A549 (cell line): Measurements from ENCODE around the gene RPL3. TPM values are rescaled to one million over a fixed set of nuclear protein-coding genes. Genes with fewer than 3 reads are reported as not detected.

Source experiments
- CBX2 ChIP-seq: fragments of 200-600 bp; sonication (generic); IDR thresholded peaks from 2 replicates; pipeline ENCODE4 v1.6.1; 2016; ENCODE audit warnings: low read depth, mild to moderate bottlenecking, borderline replicate concordance
- CEBPB ChIP-seq, 2 experiments: fragments of >200 bp in 1 of 2; sonication (Bioruptor Twin) in 1 of 2; formaldehyde crosslinking in 1 of 2; IDR thresholded peaks; 2 replicates each; pipeline ENCODE4 v1.6.1; 2012 to 2016
- CHD2 ChIP-seq: fragments of 150-350 bp; IDR thresholded peaks from 2 replicates; pipeline ENCODE4 v1.6.1; 2014; ENCODE audit warnings: low read length; ENCODE audit not compliant: partially characterized antibody
- EHF ChIP-seq: fragments of 250-450 bp; sonication (Bioruptor Pico); IDR thresholded peaks from 2 replicates; pipeline ENCODE4 v1.5.0; 2020; ENCODE audit warnings: mild to moderate bottlenecking
- EP300 ChIP-seq, 2 experiments: fragments of >200 bp; sonication (Bioruptor Twin); formaldehyde crosslinking; IDR thresholded peaks; 2 replicates in 1 of 2; 3 replicates in 1 of 2; pipeline ENCODE4 v1.6.1; 2016 to 2017
- FOSB ChIP-seq: fragments of 250-450 bp; sonication (Bioruptor Pico); IDR thresholded peaks from 2 replicates; pipeline ENCODE4 v1.5.0; 2020; ENCODE audit warnings: mild to moderate bottlenecking, moderate library complexity
- FOSL2 ChIP-seq, 2 experiments: fragments of 450-650 bp in 1 of 2; fragments of >200 bp in 1 of 2; sonication (Bioruptor Twin) in 1 of 2; formaldehyde crosslinking; IDR thresholded peaks; 2 replicates each; pipeline versions ENCODE4 v1.5.0 to v1.6.1; 2016 to 2020; ENCODE audit warnings: mild to moderate bottlenecking in 1 of 2, moderate library complexity in 1 of 2
- HDAC2 ChIP-seq: fragments of 200-600 bp; sonication (generic); IDR thresholded peaks from 2 replicates; pipeline ENCODE4 v1.6.1; 2016
- HEYL ChIP-seq: fragments of 250-450 bp; sonication (Bioruptor Pico); IDR thresholded peaks from 2 replicates; pipeline ENCODE4 v1.8.0; 2021; ENCODE audit warnings: mild to moderate bottlenecking, moderate library complexity
- HOXA7 ChIP-seq: fragments of 250-450 bp; sonication (Bioruptor Pico); IDR thresholded peaks from 2 replicates; pipeline ENCODE4 v1.5.0; 2020; ENCODE audit warnings: mild to moderate bottlenecking, moderate library complexity
- HOXB13 ChIP-seq: fragments of 250-450 bp; sonication (Bioruptor Pico); IDR thresholded peaks from 2 replicates; pipeline ENCODE4 v1.5.0; 2020; ENCODE audit warnings: low read depth, mild to moderate bottlenecking, moderate library complexity
- JUN ChIP-seq, 2 experiments: fragments of >200 bp; sonication (Bioruptor Twin); formaldehyde crosslinking; IDR thresholded peaks; 2 replicates in 1 of 2; 3 replicates in 1 of 2; pipeline ENCODE4 v1.6.1; 2016 to 2017
- JUNB ChIP-seq: fragments of >200 bp; sonication (Bioruptor Twin); formaldehyde crosslinking; IDR thresholded peaks from 2 replicates; pipeline ENCODE4 v1.6.1; 2016
- KDM1A ChIP-seq: fragments of 200-600 bp; sonication (generic); IDR thresholded peaks from 2 replicates; pipeline ENCODE4 v1.6.1; 2016; ENCODE audit warnings: low read depth, mild to moderate bottlenecking
- MAFK ChIP-seq: fragments of 450-650 bp; IDR thresholded peaks from 2 replicates; pipeline ENCODE4 v1.6.1; 2014; ENCODE audit not compliant: partially characterized antibody
- NPAS2 ChIP-seq: fragments of 250-450 bp; sonication (Bioruptor Pico); IDR thresholded peaks from 2 replicates; pipeline ENCODE4 v1.8.0; 2022; ENCODE audit warnings: mild to moderate bottlenecking, moderate library complexity, borderline replicate concordance
- POLR2A ChIP-seq: IDR thresholded peaks from 2 replicates; pipeline ENCODE4 v1.6.1; 2012; ENCODE audit warnings: mild to moderate bottlenecking, low read length
- POLR2AphosphoS2 ChIP-seq: conservative IDR thresholded peaks from 2 replicates; pipeline ENCODE4 v1.6.1; 2012; ENCODE audit warnings: low read length, improper control_type of control experiment, inconsistent platforms
- RARB ChIP-seq: fragments of 250-450 bp; sonication (Bioruptor Pico); IDR thresholded peaks from 2 replicates; pipeline ENCODE4 v1.8.0; 2021; ENCODE audit warnings: mild to moderate bottlenecking, moderate library complexity
- RFX5 ChIP-seq: fragments of 450-650 bp; IDR thresholded peaks from 2 replicates; pipeline ENCODE4 v1.7.1; 2014; ENCODE audit warnings: antibody characterized with exemption, mild to moderate bottlenecking, moderate library complexity
- SREBF2 ChIP-seq: fragments of 450-650 bp; IDR thresholded peaks from 2 replicates; pipeline ENCODE4 v1.6.1; 2014; ENCODE audit warnings: mild to moderate bottlenecking, moderate library complexity
- TP53 ChIP-seq: fragments of 250-450 bp; sonication (Bioruptor Pico); IDR thresholded peaks from 2 replicates; pipeline ENCODE4 v1.5.0; 2021; ENCODE audit warnings: mild to moderate bottlenecking, moderate library complexity
- ZC3H11A ChIP-seq: fragments of 450-650 bp; IDR thresholded peaks from 2 replicates; pipeline ENCODE4 v1.6.1; 2014; ENCODE audit warnings: antibody characterized with exemption, mild to moderate bottlenecking
- ZFP36 ChIP-seq: fragments of 450-650 bp; IDR thresholded peaks from 2 replicates; pipeline ENCODE4 v1.6.1; 2014; ENCODE audit warnings: borderline replicate concordance; ENCODE audit not compliant: partially characterized antibody
- ZNF302 ChIP-seq: fragments of 250-450 bp; sonication (Bioruptor Pico); IDR thresholded peaks from 2 replicates; pipeline ENCODE4 v1.9.0; 2021; ENCODE audit warnings: inconsistent platforms, mild to moderate bottlenecking, moderate library complexity
- polyA plus RNA-seq, 4 experiments: library from polyadenylated mRNA; depleted of rRNA in 3 of 4; stranded (reverse); fragments of >200 nt; fragmentation: RNase III in 1 of 4; extraction: RNeasy Plus Mini Kit Qiagen cat#74134 plus additional on column Dnase treatment in 1 of 4; gene quantifications; 2 replicates in 3 of 4; 3 replicates in 1 of 4; pipeline ENCODE4 v1.2.3, GENCODE V29; 2011 to 2017
- TF ChIP-seq, protein P1 (sequence below): IDR thresholded peaks from 2 replicates; pipeline ENCODE4 v1.6.1; 2012
- TF ChIP-seq, protein P2 (sequence below): fragments of 150-350 bp; IDR thresholded peaks from 2 replicates; pipeline ENCODE4 v1.6.1; 2014; ENCODE audit warnings: low read depth, mild to moderate bottlenecking, low read length
- TF ChIP-seq, protein P3 (sequence below): fragments of 250-450 bp; sonication (Bioruptor Pico); IDR thresholded peaks from 2 replicates; pipeline ENCODE4 v1.5.0; 2021; ENCODE audit warnings: mild to moderate bottlenecking, moderate library complexity, borderline replicate concordance
- TF ChIP-seq, protein P4 (sequence below): fragments of >200 bp; sonication (Bioruptor Twin); formaldehyde crosslinking; IDR thresholded peaks from 3 replicates; pipeline ENCODE4 v1.5.1; 2016
- TF ChIP-seq, protein P5 (sequence below): IDR thresholded peaks from 2 replicates; pipeline ENCODE4 v1.6.1; 2012
- TF ChIP-seq, protein P6 (sequence below): IDR thresholded peaks from 2 replicates; pipeline ENCODE4 v1.6.1; 2012; ENCODE audit warnings: low read depth, borderline replicate concordance
- TF ChIP-seq, protein P7 (sequence below): fragments of >200 bp; sonication (Bioruptor Twin); formaldehyde crosslinking; IDR thresholded peaks from 2 replicates; pipeline ENCODE4 v1.6.1; 2016
- TF ChIP-seq, protein P8 (sequence below): fragments of 200-600 bp; sonication (generic); IDR thresholded peaks from 2 replicates; pipeline ENCODE4 v1.6.1; 2016; ENCODE audit warnings: antibody characterized with exemption, mild to moderate bottlenecking, moderate library complexity

RPL3 gene
- polyA plus RNA-seq, 2 of the 4 experiments (the other 2 are of a cell fraction): 1,921 to 1,965 TPM

DNA sequence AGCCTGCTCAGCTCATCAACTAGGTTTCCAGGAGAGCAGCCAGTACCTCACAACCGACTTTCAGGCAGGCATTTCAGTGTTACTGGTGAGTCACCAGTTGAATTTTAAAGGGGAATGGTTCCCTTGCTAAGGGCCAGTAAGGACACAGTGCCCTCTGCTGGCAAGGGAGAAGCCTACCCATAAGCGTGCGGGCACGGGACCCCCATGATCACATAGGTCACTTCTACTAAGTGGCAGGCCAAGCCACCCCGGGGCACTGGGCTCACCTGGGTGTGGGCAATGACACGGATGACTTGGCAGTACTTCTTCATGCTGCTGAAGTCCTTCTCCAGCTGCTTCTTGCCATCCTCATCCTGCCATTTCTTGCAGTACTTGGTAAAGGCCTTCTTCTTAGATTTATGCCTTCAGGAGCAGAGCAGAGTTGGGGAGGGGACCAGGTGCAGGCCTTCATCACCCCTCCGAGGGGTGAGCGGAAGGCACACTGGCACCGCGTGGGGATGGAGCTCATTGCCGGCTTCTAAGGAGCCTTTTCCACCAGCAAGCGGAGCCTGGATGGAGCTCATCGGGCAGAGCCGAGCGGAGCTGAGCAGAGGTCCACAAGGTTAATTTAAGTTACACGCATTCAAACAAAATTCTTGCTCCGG is 2.9 kb downstream of the RPL3 start (continued):
- TF ChIP-seq FOSB (CRISPR knock-in tag) (peak; percentile 80; the same call in 1 of the 2 replicates), NPAS2 (no peak), MAFK (no peak), HOXB13 (CRISPR knock-in tag) (no peak), JUN (IDR thresholded peaks at IDR 0.05) (peak in 1 of 2 experiments; percentile 11; a peak in 1 of 5 replicates), CBX2 (no peak), ZFP36 (no peak), CEBPB (IDR thresholded peaks at IDR 0.05) (no peak), SREBF2 (no peak), ZNF302 (CRISPR knock-in tag) (no peak), JUNB (no peak), ZC3H11A (no peak), FOSL2 (IDR thresholded peaks at IDR 0.05) (0 out of 2 replicates have a peak, but pooled peaks have one; percentile 25), FOSL2 (CRISPR knock-in tag; IDR thresholded peaks at IDR 0.05) (peak; percentile 84), EP300 (IDR thresholded peaks at IDR 0.05) (no peak), HDAC2 (no peak), POLR2AphosphoS2 (no peak), EHF (CRISPR knock-in tag) (no peak), HOXA7 (CRISPR knock-in tag) (no peak), RFX5 (no peak), POLR2A (no peak), TP53 (CRISPR knock-in tag) (no peak), KDM1A (no peak), HEYL (no peak), RARB (CRISPR knock-in tag) (no peak), CHD2 (no peak)
- TF ChIP-seq, protein P1, sequence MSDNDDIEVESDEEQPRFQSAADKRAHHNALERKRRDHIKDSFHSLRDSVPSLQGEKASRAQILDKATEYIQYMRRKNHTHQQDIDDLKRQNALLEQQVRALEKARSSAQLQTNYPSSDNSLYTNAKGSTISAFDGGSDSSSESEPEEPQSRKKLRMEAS: peak; percentile 38; the same call in 1 of the 2 replicates
- TF ChIP-seq, protein P2, sequence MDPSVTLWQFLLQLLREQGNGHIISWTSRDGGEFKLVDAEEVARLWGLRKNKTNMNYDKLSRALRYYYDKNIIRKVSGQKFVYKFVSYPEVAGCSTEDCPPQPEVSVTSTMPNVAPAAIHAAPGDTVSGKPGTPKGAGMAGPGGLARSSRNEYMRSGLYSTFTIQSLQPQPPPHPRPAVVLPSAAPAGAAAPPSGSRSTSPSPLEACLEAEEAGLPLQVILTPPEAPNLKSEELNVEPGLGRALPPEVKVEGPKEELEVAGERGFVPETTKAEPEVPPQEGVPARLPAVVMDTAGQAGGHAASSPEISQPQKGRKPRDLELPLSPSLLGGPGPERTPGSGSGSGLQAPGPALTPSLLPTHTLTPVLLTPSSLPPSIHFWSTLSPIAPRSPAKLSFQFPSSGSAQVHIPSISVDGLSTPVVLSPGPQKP: no peak
- TF ChIP-seq, protein P3, sequence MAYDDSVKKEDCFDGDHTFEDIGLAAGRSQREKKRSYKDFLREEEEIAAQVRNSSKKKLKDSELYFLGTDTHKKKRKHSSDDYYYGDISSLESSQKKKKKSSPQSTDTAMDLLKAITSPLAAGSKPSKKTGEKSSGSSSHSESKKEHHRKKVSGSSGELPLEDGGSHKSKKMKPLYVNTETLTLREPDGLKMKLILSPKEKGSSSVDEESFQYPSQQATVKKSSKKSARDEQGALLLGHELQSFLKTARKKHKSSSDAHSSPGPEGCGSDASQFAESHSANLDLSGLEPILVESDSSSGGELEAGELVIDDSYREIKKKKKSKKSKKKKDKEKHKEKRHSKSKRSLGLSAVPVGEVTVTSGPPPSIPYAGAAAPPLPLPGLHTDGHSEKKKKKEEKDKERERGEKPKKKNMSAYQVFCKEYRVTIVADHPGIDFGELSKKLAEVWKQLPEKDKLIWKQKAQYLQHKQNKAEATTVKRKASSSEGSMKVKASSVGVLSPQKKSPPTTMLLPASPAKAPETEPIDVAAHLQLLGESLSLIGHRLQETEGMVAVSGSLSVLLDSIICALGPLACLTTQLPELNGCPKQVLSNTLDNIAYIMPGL (CRISPR knock-in tag): no peak
- TF ChIP-seq, protein P4, sequence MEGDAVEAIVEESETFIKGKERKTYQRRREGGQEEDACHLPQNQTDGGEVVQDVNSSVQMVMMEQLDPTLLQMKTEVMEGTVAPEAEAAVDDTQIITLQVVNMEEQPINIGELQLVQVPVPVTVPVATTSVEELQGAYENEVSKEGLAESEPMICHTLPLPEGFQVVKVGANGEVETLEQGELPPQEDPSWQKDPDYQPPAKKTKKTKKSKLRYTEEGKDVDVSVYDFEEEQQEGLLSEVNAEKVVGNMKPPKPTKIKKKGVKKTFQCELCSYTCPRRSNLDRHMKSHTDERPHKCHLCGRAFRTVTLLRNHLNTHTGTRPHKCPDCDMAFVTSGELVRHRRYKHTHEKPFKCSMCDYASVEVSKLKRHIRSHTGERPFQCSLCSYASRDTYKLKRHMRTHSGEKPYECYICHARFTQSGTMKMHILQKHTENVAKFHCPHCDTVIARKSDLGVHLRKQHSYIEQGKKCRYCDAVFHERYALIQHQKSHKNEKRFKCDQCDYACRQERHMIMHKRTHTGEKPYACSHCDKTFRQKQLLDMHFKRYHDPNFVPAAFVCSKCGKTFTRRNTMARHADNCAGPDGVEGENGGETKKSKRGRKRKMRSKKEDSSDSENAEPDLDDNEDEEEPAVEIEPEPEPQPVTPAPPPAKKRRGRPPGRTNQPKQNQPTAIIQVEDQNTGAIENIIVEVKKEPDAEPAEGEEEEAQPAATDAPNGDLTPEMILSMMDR: peak; percentile 61
- TF ChIP-seq, protein P5, sequence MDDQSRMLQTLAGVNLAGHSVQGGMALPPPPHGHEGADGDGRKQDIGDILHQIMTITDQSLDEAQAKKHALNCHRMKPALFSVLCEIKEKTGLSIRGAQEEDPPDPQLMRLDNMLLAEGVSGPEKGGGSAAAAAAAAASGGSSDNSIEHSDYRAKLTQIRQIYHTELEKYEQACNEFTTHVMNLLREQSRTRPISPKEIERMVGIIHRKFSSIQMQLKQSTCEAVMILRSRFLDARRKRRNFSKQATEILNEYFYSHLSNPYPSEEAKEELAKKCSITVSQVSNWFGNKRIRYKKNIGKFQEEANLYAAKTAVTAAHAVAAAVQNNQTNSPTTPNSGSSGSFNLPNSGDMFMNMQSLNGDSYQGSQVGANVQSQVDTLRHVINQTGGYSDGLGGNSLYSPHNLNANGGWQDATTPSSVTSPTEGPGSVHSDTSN: 0 out of 2 replicates have a peak, but pooled peaks have one; percentile 15
- TF ChIP-seq, protein P6, sequence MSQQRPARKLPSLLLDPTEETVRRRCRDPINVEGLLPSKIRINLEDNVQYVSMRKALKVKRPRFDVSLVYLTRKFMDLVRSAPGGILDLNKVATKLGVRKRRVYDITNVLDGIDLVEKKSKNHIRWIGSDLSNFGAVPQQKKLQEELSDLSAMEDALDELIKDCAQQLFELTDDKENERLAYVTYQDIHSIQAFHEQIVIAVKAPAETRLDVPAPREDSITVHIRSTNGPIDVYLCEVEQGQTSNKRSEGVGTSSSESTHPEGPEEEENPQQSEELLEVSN: no peak
- TF ChIP-seq, protein P7, sequence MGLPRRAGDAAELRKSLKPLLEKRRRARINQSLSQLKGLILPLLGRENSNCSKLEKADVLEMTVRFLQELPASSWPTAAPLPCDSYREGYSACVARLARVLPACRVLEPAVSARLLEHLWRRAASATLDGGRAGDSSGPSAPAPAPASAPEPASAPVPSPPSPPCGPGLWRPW: no peak
- TF ChIP-seq, protein P8, sequence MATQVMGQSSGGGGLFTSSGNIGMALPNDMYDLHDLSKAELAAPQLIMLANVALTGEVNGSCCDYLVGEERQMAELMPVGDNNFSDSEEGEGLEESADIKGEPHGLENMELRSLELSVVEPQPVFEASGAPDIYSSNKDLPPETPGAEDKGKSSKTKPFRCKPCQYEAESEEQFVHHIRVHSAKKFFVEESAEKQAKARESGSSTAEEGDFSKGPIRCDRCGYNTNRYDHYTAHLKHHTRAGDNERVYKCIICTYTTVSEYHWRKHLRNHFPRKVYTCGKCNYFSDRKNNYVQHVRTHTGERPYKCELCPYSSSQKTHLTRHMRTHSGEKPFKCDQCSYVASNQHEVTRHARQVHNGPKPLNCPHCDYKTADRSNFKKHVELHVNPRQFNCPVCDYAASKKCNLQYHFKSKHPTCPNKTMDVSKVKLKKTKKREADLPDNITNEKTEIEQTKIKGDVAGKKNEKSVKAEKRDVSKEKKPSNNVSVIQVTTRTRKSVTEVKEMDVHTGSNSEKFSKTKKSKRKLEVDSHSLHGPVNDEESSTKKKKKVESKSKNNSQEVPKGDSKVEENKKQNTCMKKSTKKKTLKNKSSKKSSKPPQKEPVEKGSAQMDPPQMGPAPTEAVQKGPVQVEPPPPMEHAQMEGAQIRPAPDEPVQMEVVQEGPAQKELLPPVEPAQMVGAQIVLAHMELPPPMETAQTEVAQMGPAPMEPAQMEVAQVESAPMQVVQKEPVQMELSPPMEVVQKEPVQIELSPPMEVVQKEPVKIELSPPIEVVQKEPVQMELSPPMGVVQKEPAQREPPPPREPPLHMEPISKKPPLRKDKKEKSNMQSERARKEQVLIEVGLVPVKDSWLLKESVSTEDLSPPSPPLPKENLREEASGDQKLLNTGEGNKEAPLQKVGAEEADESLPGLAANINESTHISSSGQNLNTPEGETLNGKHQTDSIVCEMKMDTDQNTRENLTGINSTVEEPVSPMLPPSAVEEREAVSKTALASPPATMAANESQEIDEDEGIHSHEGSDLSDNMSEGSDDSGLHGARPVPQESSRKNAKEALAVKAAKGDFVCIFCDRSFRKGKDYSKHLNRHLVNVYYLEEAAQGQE: no peak
